SK-N-SH (cell line): Measurements from ENCODE around the gene RAP1GAP. TPM values are rescaled to one million over a fixed set of nuclear protein-coding genes. Genes with fewer than 3 reads are reported as not detected.

Experiments used
- CTCF ChIA-PET: fragments of 300-600, 350-600 bp; formaldehyde crosslinking; extraction: SDS; loops from one replicate; lab custom pipeline; 2021; lab: Yijun Ruan, JAX
- POLR2A ChIA-PET: fragments of 350-600 bp; sonication (Branson Sonifier 250); formaldehyde crosslinking; extraction: SDS; loops from one replicate; lab custom pipeline; 2020; ENCODE audit warnings: antibody characterized with exemption, inconsistent platforms; lab: Yijun Ruan, JAX
- DNase-seq: peaks from one replicate; pipeline ENCODE4 v3.0.0; 2012
- H2AFZ ChIP-seq: fragments of 200-600 bp; sonication (generic); 2 replicates; pipeline ENCODE4 v1.8.1; 2016; ENCODE audit warnings: antibody characterized with exemption, mild to moderate bottlenecking, low read depth
- H3F3A ChIP-seq: fragments of 200-600 bp; sonication (generic); replicated peaks from 2 replicates; pipeline ENCODE3; 2016; ENCODE audit warnings: antibody characterized with exemption, mild to moderate bottlenecking; ENCODE audit not compliant: insufficient read depth
- H3K27ac ChIP-seq, 2 experiments: fragments of 200-500 bp in 1 of 2; fragments of 200-600 bp in 1 of 2; sonication (Bioruptor generic) in 1 of 2; sonication (generic), shearing (Covaris generic) in 1 of 2; 2 replicates each; pipeline versions ENCODE4 v1.5.1 to v1.6.1; 2014 to 2016; ENCODE audit warnings: low read depth in 2 of 2, inconsistent platforms in 1 of 2, low read length in 1 of 2, mild to moderate bottlenecking in 1 of 2, mixed read lengths in 1 of 2
- H3K27me3 ChIP-seq: fragments of 200-600 bp; sonication (generic), shearing (Covaris generic); 2 replicates; pipeline ENCODE4 v1.6.1; 2016; ENCODE audit warnings: mixed run types; ENCODE audit not compliant: insufficient read depth
- H3K36me3 ChIP-seq, 2 experiments: fragments of 200-500 bp in 1 of 2; fragments of 200-600 bp in 1 of 2; sonication (Bioruptor generic) in 1 of 2; sonication (generic) in 1 of 2; replicated peaks in 1 of 2; 2 replicates each; pipeline versions ENCODE3 to v1.5.1; 2014 to 2016; ENCODE audit warnings: low read length in 1 of 2, mild to moderate bottlenecking in 1 of 2; ENCODE audit not compliant: insufficient read depth in 2 of 2, control insufficient read depth in 1 of 2
- H3K4me1 ChIP-seq, 2 experiments: fragments of 200-500 bp in 1 of 2; fragments of 200-600 bp in 1 of 2; sonication (Bioruptor generic) in 1 of 2; sonication (generic), shearing (Covaris generic) in 1 of 2; 2 replicates each; pipeline versions ENCODE4 v1.5.1 to v1.6.1; 2014 to 2016; ENCODE audit warnings: low read depth in 1 of 2, low read length in 1 of 2, mixed run types in 1 of 2; ENCODE audit not compliant: insufficient read depth in 2 of 2, control insufficient read depth in 1 of 2
- H3K4me2 ChIP-seq: fragments of 200-600 bp; sonication (generic), shearing (Covaris generic); 2 replicates; pipeline ENCODE4 v1.6.1; 2017; ENCODE audit warnings: mixed run types
- H3K4me3 ChIP-seq, 2 experiments: fragments of 200-500 bp in 1 of 2; fragments of 200-600 bp in 1 of 2; sonication (Bioruptor generic) in 1 of 2; sonication (generic), shearing (Covaris generic) in 1 of 2; 2 replicates each; pipeline versions ENCODE4 v1.5.1 to v1.8.1; 2014 to 2016; ENCODE audit warnings: low read depth in 2 of 2, inconsistent platforms in 1 of 2, low read length in 1 of 2, mild to moderate bottlenecking in 1 of 2, mixed read lengths in 1 of 2, moderate library complexity in 1 of 2
- H3K79me2 ChIP-seq: fragments of 200-600 bp; sonication (generic); 2 replicates; pipeline ENCODE4 v1.8.1; 2017; ENCODE audit warnings: mild to moderate bottlenecking; ENCODE audit not compliant: insufficient read depth
- H3K9ac ChIP-seq: fragments of 200-600 bp; sonication (generic); 2 replicates; pipeline ENCODE4 v1.6.1; 2017; ENCODE audit warnings: mixed run types
- H3K9me2 ChIP-seq: fragments of 200-600 bp; sonication (generic); 2 replicates; pipeline ENCODE4 v1.6.1; 2017; ENCODE audit warnings: mixed run types
- H3K9me3 ChIP-seq: fragments of 200-600 bp; sonication (generic); 2 replicates; pipeline ENCODE4 v1.6.1; 2017; ENCODE audit warnings: mixed run types, mild to moderate bottlenecking, moderate library complexity
- H4K20me1 ChIP-seq: fragments of 200-600 bp; sonication (generic); 2 replicates; pipeline ENCODE4 v1.6.1; 2017; ENCODE audit warnings: mild to moderate bottlenecking, mixed run types; ENCODE audit not compliant: insufficient read depth
- ELF1 ChIP-seq: IDR thresholded peaks from 2 replicates; pipeline ENCODE4 v1.4.0; 2012
- EZH2phosphoT487 ChIP-seq: fragments of 200-600 bp; sonication (generic); IDR thresholded peaks from 2 replicates; pipeline ENCODE4 v1.6.1; 2017; ENCODE audit warnings: low read depth, mixed run types, mild to moderate bottlenecking, antibody characterized with exemption, moderate library complexity, borderline replicate concordance
- FOXM1 ChIP-seq: IDR thresholded peaks from 2 replicates; pipeline ENCODE4 v1.4.0; 2012; ENCODE audit warnings: low read depth, mild to moderate bottlenecking
- GABPA ChIP-seq: IDR thresholded peaks from 2 replicates; pipeline ENCODE4 v1.4.0; 2012; ENCODE audit warnings: low read depth, mild to moderate bottlenecking
- GATA2 ChIP-seq: sonication (generic); formaldehyde crosslinking; IDR thresholded peaks from 2 replicates; pipeline ENCODE4 v1.5.0; 2020; ENCODE audit warnings: mild to moderate bottlenecking, missing genetic modification reagents
- IRF3 ChIP-seq: fragments of 150-350 bp; IDR thresholded peaks from 2 replicates; pipeline ENCODE4 v1.6.1; 2016; ENCODE audit warnings: mild to moderate bottlenecking, low read depth, low read length
- MAX ChIP-seq: IDR thresholded peaks from 2 replicates; pipeline ENCODE4 v1.4.0; 2012; ENCODE audit warnings: low read depth
- MEF2A ChIP-seq: IDR thresholded peaks from 2 replicates; pipeline ENCODE4 v1.4.0; 2012; ENCODE audit warnings: low read depth, borderline replicate concordance
- MXI1 ChIP-seq: IDR thresholded peaks from 2 replicates; pipeline ENCODE4 v1.6.1; 2012; ENCODE audit warnings: mild to moderate bottlenecking, low read depth, low read length, improper control_type of control experiment
- NFIC ChIP-seq: IDR thresholded peaks from 2 replicates; pipeline ENCODE4 v1.4.0; 2012; ENCODE audit warnings: borderline replicate concordance
- POLR2AphosphoS5 ChIP-seq: IDR thresholded peaks from 2 replicates; pipeline ENCODE4 v1.6.1; 2012; ENCODE audit warnings: low read depth, low read length
- REST ChIP-seq: IDR thresholded peaks from 2 replicates; pipeline ENCODE4 v1.6.1; 2012; ENCODE audit warnings: mild to moderate bottlenecking, low read depth, low read length, moderate library complexity
- SIN3A ChIP-seq: IDR thresholded peaks from 2 replicates; pipeline ENCODE4 v1.6.1; 2012; ENCODE audit warnings: low read depth, mild to moderate bottlenecking, low read length, moderate library complexity, borderline replicate concordance
- TAF1 ChIP-seq: IDR thresholded peaks from 2 replicates; pipeline ENCODE4 v1.6.1; 2012; ENCODE audit warnings: low read depth, mild to moderate bottlenecking, low read length, moderate library complexity, borderline replicate concordance
- TEAD4 ChIP-seq: IDR thresholded peaks from 2 replicates; pipeline ENCODE4 v1.4.0; 2012; ENCODE audit warnings: mild to moderate bottlenecking, borderline replicate concordance; ENCODE audit not compliant: insufficient read depth
- WGBS: methylation state at CpG from one replicate; pipeline ENCODE4 v1.1.6; 2017; ENCODE audit warnings: low lambda C conversion rate; 5-methylcytosine and 5-hydroxymethylcytosine counted together
- polyA plus RNA-seq, 3 experiments: library from polyadenylated mRNA; depleted of rRNA; stranded (reverse); fragments of >200 nt; gene quantifications; 2 replicates each; pipeline ENCODE4 v1.2.3, GENCODE V29; 2012
- TF ChIP-seq, protein P1 (sequence below): IDR thresholded peaks from 2 replicates; pipeline ENCODE4 v1.4.0; 2012; ENCODE audit warnings: low read depth, borderline replicate concordance

Gene RAP1GAP
- polyA plus RNA-seq, 1 of the 3 experiments (the other 2 are of a cell fraction) = 0.99 TPM

GRCh38 chr1:21663248-21663950 is 5.8 kb downstream of the RAP1GAP start:
- no peak overlapping the region for H3K4me3 ChIP-seq
- peaks cover 0 to 2% of the 10 kb centered on the region in 2 experiments; a peak in 1 of 4 replicates for H3K4me1 ChIP-seq
- no peak for DNase-seq
- H3K9me2 ChIP-seq = no peaks in the 10 kb centered on the region
- no peak overlapping the region for H2AFZ ChIP-seq
- ChIA-PET POLR2A (no interaction called here), CTCF (interaction anchor here (1.2 to 1.6 kb wide), 3 partner anchors 293 to 361 kb away, joined by 3 to 5 read pairs (median 4); no protein-coding TSS in a partner anchor)
- H3K36me3 ChIP-seq = no peaks in the 10 kb centered on the region
- no peaks in the 10 kb centered on the region for H3F3A ChIP-seq
- no peaks in the 10 kb centered on the region for H4K20me1 ChIP-seq
- 30% methylated on average over 2 of the region's 11 CpGs for WGBS
- no peak overlapping the region for H3K4me2 ChIP-seq
- peaks cover 7% of the 10 kb centered on the region for H3K27me3 ChIP-seq
- H3K27ac ChIP-seq = no peak overlapping the region
- TF ChIP-seq, protein P1, sequence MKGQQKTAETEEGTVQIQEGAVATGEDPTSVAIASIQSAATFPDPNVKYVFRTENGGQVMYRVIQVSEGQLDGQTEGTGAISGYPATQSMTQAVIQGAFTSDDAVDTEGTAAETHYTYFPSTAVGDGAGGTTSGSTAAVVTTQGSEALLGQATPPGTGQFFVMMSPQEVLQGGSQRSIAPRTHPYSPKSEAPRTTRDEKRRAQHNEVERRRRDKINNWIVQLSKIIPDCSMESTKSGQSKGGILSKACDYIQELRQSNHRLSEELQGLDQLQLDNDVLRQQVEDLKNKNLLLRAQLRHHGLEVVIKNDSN = no peak
- TF ChIP-seq NFIC (no peak), IRF3 (no peak), EZH2phosphoT487 (no peak), REST (no peak)
- no peaks in the 10 kb centered on the region for H3K9me3 ChIP-seq
- no peaks in the 10 kb centered on the region for H3K79me2 ChIP-seq
- H3K9ac ChIP-seq = no peak overlapping the region

GRCh38 chr1:21662426-21663247 is 6.5 kb downstream of the RAP1GAP start:
- POLR2A ChIA-PET = no interaction called here
- TF ChIP-seq TAF1 = no peak
- no peak for TF ChIP-seq MAX
- no peak for TF ChIP-seq POLR2AphosphoS5
- no peak for TF ChIP-seq TEAD4
- no peak for TF ChIP-seq EZH2phosphoT487
- TF ChIP-seq IRF3 = no peak
- TF ChIP-seq NFIC = no peak
- TF ChIP-seq MEF2A = no peak
- TF ChIP-seq GABPA = no peak
- TF ChIP-seq FOXM1 = no peak
- TF ChIP-seq MXI1 = no peak
- no peak for TF ChIP-seq SIN3A
- no peak for TF ChIP-seq ELF1
- no peak for TF ChIP-seq GATA2 (CRISPR knock-in tag)
- TF ChIP-seq, all 33 proteins: peak for 0
- CTCF ChIA-PET = interaction anchor here (1.2 to 1.8 kb wide), 3 partner anchors 153 to 361 kb away, joined by 4 to 5 read pairs (median 4); partner anchors contain the start of gene ALPL
- Histone ChIP-seq H2AFZ (no peak overlapping the region), H3K9ac (no peak overlapping the region), H3K79me2 (no peaks in the 10 kb centered on the region), H3K36me3 (no peaks in the 10 kb centered on the region), H3K27me3 (peaks cover 7% of the 10 kb centered on the region), H3K4me2 (no peak overlapping the region), H3K4me3 (no peak overlapping the region), H3K9me2 (no peaks in the 10 kb centered on the region), H4K20me1 (no peaks in the 10 kb centered on the region), H3K4me1 (peaks cover 0 to 2% of the 10 kb centered on the region in 2 experiments; a peak in 1 of 4 replicates), H3K27ac (no peak overlapping the region), H3F3A (no peaks in the 10 kb centered on the region), H3K9me3 (no peaks in the 10 kb centered on the region)
- no peak for DNase-seq
- 48% methylated on average over 4 of the region's 6 CpGs for WGBS
